IMR-90 (cell line): ENCODE data around the gene HIVEP3. TPM values are rescaled to one million over a fixed set of nuclear protein-coding genes. Genes with fewer than 3 reads are reported as not detected.

Source experiments
- ATAC-seq: fragments of 200-7000 bp; cut with Tn5 transposase; 2 replicates; pipeline ENCODE4 v1.9.1; 2020; ENCODE audit warnings: low read depth, mild to moderate bottlenecking, moderate library complexity
- BruUV-seq: library from RNA; stranded (reverse); fragments of 400-500 nt; replicated peaks from 2 replicates; lab custom pipeline; 2021; lab: Mats Ljungman, UMichigan
- CTCF ChIA-PET: fragments of 300-600 bp; formaldehyde crosslinking; extraction: SDS; loops from one replicate; lab custom pipeline; 2021; ENCODE audit warnings: antibody characterized with exemption; lab: Yijun Ruan, JAX
- POLR2A ChIA-PET: fragments of 300-600 bp; sonication (Branson Sonifier 250); formaldehyde crosslinking; loops from one replicate; lab custom pipeline; 2022; ENCODE audit warnings: antibody characterized with exemption; ENCODE audit not compliant: unreplicated experiment; lab: Charles Lee
- DNase-seq: peaks from one replicate; pipeline ENCODE4 v3.0.0; 2013
- H2AFZ ChIP-seq: replicated peaks from 2 replicates; pipeline ENCODE3; 2013; ENCODE audit warnings: low read length, mild to moderate bottlenecking; ENCODE audit not compliant: poor library complexity
- H2AK5ac ChIP-seq: 2 replicates; pipeline ENCODE4 v1.6.1; 2013; ENCODE audit warnings: low read depth, low read length, inconsistent platforms
- H2AK9ac ChIP-seq: replicated peaks from 2 replicates; pipeline ENCODE3; 2013; ENCODE audit warnings: mild to moderate bottlenecking, low read depth, low read length, moderate library complexity; ENCODE audit not compliant: poor library complexity
- H2BK120ac ChIP-seq: 2 replicates; pipeline ENCODE4 v1.6.1; 2013; ENCODE audit warnings: low read depth, low read length, inconsistent platforms
- H2BK15ac ChIP-seq: 3 replicates; pipeline ENCODE4 v1.6.1; 2013; ENCODE audit warnings: low read depth, low read length, inconsistent platforms
- H2BK20ac ChIP-seq: 2 replicates; pipeline ENCODE4 v1.6.1; 2013; ENCODE audit warnings: low read depth, mild to moderate bottlenecking, inconsistent platforms, low read length, moderate library complexity
- H2BK5ac ChIP-seq: 2 replicates; pipeline ENCODE4 v1.6.1; 2013; ENCODE audit warnings: mild to moderate bottlenecking, low read depth, low read length, inconsistent platforms; ENCODE audit not compliant: poor library complexity, severe bottlenecking
- H3K14ac ChIP-seq: replicated peaks from 2 replicates; pipeline ENCODE4 v1.6.1; 2013; ENCODE audit warnings: low read depth, low read length, inconsistent platforms
- H3K18ac ChIP-seq: 2 replicates; pipeline ENCODE4 v1.6.1; 2013; ENCODE audit warnings: low read depth, low read length, control low read depth
- H3K23ac ChIP-seq: 2 replicates; pipeline ENCODE4 v1.6.1; 2013; ENCODE audit warnings: low read depth, low read length, inconsistent platforms
- H3K27ac ChIP-seq: 2 replicates; pipeline ENCODE4 v1.5.1; 2013; ENCODE audit warnings: mild to moderate bottlenecking, control low read depth, low read length; ENCODE audit not compliant: insufficient read depth
- H3K27me3 ChIP-seq: 2 replicates; pipeline ENCODE4 v1.6.1; 2013; ENCODE audit warnings: low read length; ENCODE audit not compliant: control insufficient read depth, insufficient read depth
- H3K36me3 ChIP-seq: 2 replicates; pipeline ENCODE4 v1.6.1; 2013; ENCODE audit warnings: low read length, mixed read lengths; ENCODE audit not compliant: control insufficient read depth, insufficient read depth
- H3K4ac ChIP-seq: 2 replicates; pipeline ENCODE4 v1.6.1; 2013; ENCODE audit warnings: low read depth, low read length, inconsistent platforms
- H3K4me1 ChIP-seq: 2 replicates; pipeline ENCODE4 v1.6.1; 2013; ENCODE audit warnings: low read length, mixed read lengths; ENCODE audit not compliant: control insufficient read depth, insufficient read depth
- H3K4me2 ChIP-seq: 2 replicates; pipeline ENCODE4 v1.6.1; 2013; ENCODE audit warnings: low read depth, mild to moderate bottlenecking, control low read depth, low read length, moderate library complexity
- H3K4me3 ChIP-seq: 2 replicates; pipeline ENCODE4 v1.5.1; 2013; ENCODE audit warnings: low read depth, mild to moderate bottlenecking, control low read depth, low read length, moderate library complexity; ENCODE audit not compliant: insufficient read depth
- H3K56ac ChIP-seq: 2 replicates; pipeline ENCODE4 v1.6.1; 2013; ENCODE audit warnings: low read length, inconsistent platforms; ENCODE audit not compliant: insufficient read depth; ENCODE audit errors: extremely low read depth
- H3K79me1 ChIP-seq, 2 experiments: 2 replicates each; pipeline ENCODE4 v1.6.1; 2013; ENCODE audit warnings: low read length in 2 of 2, inconsistent platforms in 1 of 2, low read depth in 1 of 2
- H3K9ac ChIP-seq: 2 replicates; pipeline ENCODE4 v1.6.1; 2013; ENCODE audit warnings: low read depth, low read length, control low read depth
- H3K9me1 ChIP-seq: 2 replicates; pipeline ENCODE4 v1.6.1; 2013; ENCODE audit warnings: low read length, inconsistent platforms; ENCODE audit not compliant: insufficient read depth
- H3K9me3 ChIP-seq: 2 replicates; pipeline ENCODE4 v1.6.1; 2013; ENCODE audit warnings: low read length; ENCODE audit not compliant: control insufficient read depth, insufficient read depth
- H4K20me1 ChIP-seq: 2 replicates; pipeline ENCODE4 v1.6.1; 2013; ENCODE audit warnings: low read length, inconsistent platforms; ENCODE audit not compliant: insufficient read depth
- H4K5ac ChIP-seq: 2 replicates; pipeline ENCODE4 v1.6.1; 2013; ENCODE audit warnings: mild to moderate bottlenecking, low read depth, low read length, control low read depth
- H4K8ac ChIP-seq, 2 experiments: 2 replicates each; pipeline ENCODE4 v1.6.1; 2013; ENCODE audit warnings: low read depth in 2 of 2, low read length in 2 of 2, control low read depth in 1 of 2, inconsistent platforms in 1 of 2
- H4K91ac ChIP-seq: 2 replicates; pipeline ENCODE4 v1.6.1; 2013; ENCODE audit warnings: low read depth, low read length, inconsistent platforms; ENCODE audit not compliant: insufficient read depth
- BHLHE40 ChIP-seq: fragments of 150-350 bp; IDR thresholded peaks from 2 replicates; pipeline ENCODE4 v1.6.1; 2016; ENCODE audit warnings: mild to moderate bottlenecking, low read depth, low read length
- CEBPB ChIP-seq: IDR thresholded peaks from 2 replicates; pipeline ENCODE4 v1.6.1; 2012; ENCODE audit warnings: low read depth, low read length, improper control_type of control experiment
- CHD1 ChIP-seq: IDR thresholded peaks from 2 replicates; pipeline ENCODE4 v1.6.1; 2012; ENCODE audit warnings: low read depth, low read length, improper control_type of control experiment
- CTCF ChIP-seq: conservative IDR thresholded peaks from 2 replicates; pipeline ENCODE4 v1.5.1; 2012; ENCODE audit warnings: mild to moderate bottlenecking, low read depth, low read length, improper control_type of control experiment
- ELK1 ChIP-seq: fragments of 150-350 bp; IDR thresholded peaks from 2 replicates; pipeline ENCODE4 v1.6.1; 2016; ENCODE audit warnings: low read depth, mild to moderate bottlenecking, low read length, moderate library complexity, borderline replicate concordance
- FOS ChIP-seq: fragments of 150-350 bp; IDR thresholded peaks from 2 replicates; pipeline ENCODE4 v1.6.1; 2016; ENCODE audit warnings: low read depth, low read length
- MAZ ChIP-seq: IDR thresholded peaks from 2 replicates; pipeline ENCODE4 v1.6.1; 2012; ENCODE audit warnings: low read depth, mild to moderate bottlenecking, low read length, improper control_type of control experiment, moderate library complexity, borderline replicate concordance
- MXI1 ChIP-seq: IDR thresholded peaks from 2 replicates; pipeline ENCODE4 v1.6.1; 2012; ENCODE audit warnings: low read depth, mild to moderate bottlenecking, low read length, moderate library complexity, borderline replicate concordance
- POLR2A ChIP-seq: IDR thresholded peaks from 2 replicates; pipeline ENCODE4 v1.6.1; 2012; ENCODE audit warnings: mild to moderate bottlenecking, low read depth, low read length
- RAD21 ChIP-seq: IDR thresholded peaks from 2 replicates; pipeline ENCODE4 v1.6.1; 2012; ENCODE audit warnings: low read length, improper control_type of control experiment
- RFX5 ChIP-seq: IDR thresholded peaks from 2 replicates; pipeline ENCODE4 v1.8.0; 2012; ENCODE audit warnings: low read depth, mild to moderate bottlenecking, low read length, moderate library complexity
- SMC3 ChIP-seq: fragments of 150-350 bp; IDR thresholded peaks from 2 replicates; pipeline ENCODE4 v1.6.1; 2016; ENCODE audit warnings: low read depth, mild to moderate bottlenecking, antibody characterized with exemption, low read length, moderate library complexity
- USF2 ChIP-seq: fragments of 150-350 bp; IDR thresholded peaks from 2 replicates; pipeline ENCODE4 v1.6.1; 2017; ENCODE audit warnings: mild to moderate bottlenecking, antibody characterized with exemption, low read length, low read depth
- WGBS, 2 experiments: methylation state at CpG; one replicate each; pipeline versions ENCODE4 v1.1.5 to v1.1.7; 2013; ENCODE audit warnings: missing lambda C conversion rate in 2 of 2; ENCODE audit not compliant: insufficient read length in 1 of 2; ENCODE audit errors: extremely low coverage in 2 of 2; 5-methylcytosine and 5-hydroxymethylcytosine counted together
- dilution Hi-C: fragments of 300-500 bp; cut with HindIII; formaldehyde crosslinking; loops from one replicate; pipeline ENCODE4 v1.14.3; 2018; ENCODE audit warnings: low sequenced_read_pairs; ENCODE audit not compliant: unreplicated experiment
- in situ Hi-C: fragments of 300-500 bp; cut with MboI; formaldehyde crosslinking; loops from 3 replicates; pipeline ENCODE4 v1.14.3; 2019; ENCODE audit warnings: low sequenced_read_pairs, inconsistent platforms, mixed read lengths
- intact Hi-C: fragments of 100-400 bp; cut with micrococcal nuclease; formaldehyde crosslinking; loops from 2 replicates; pipeline ENCODE4 v1.10.0; 2022
- polyA plus RNA-seq, 3 experiments: library from polyadenylated mRNA; depleted of rRNA; stranded (reverse); fragments of >200 nt; gene quantifications; 2 replicates each; pipeline ENCODE4 v1.2.3, GENCODE V29; 2012; ENCODE audit warnings: low replicate concordance in 1 of 3
- total RNA-seq: library from RNA; depleted of rRNA; stranded (reverse); fragments of >200 nt; gene quantifications from 2 replicates; pipeline ENCODE4 v1.2.3, GENCODE V29; 2012

Gene HIVEP3
- total and polyA plus RNA-seq, 2 of the 4 experiments (the other 2 are of a cell fraction) = 1.4 to 4.0 TPM

DNA sequence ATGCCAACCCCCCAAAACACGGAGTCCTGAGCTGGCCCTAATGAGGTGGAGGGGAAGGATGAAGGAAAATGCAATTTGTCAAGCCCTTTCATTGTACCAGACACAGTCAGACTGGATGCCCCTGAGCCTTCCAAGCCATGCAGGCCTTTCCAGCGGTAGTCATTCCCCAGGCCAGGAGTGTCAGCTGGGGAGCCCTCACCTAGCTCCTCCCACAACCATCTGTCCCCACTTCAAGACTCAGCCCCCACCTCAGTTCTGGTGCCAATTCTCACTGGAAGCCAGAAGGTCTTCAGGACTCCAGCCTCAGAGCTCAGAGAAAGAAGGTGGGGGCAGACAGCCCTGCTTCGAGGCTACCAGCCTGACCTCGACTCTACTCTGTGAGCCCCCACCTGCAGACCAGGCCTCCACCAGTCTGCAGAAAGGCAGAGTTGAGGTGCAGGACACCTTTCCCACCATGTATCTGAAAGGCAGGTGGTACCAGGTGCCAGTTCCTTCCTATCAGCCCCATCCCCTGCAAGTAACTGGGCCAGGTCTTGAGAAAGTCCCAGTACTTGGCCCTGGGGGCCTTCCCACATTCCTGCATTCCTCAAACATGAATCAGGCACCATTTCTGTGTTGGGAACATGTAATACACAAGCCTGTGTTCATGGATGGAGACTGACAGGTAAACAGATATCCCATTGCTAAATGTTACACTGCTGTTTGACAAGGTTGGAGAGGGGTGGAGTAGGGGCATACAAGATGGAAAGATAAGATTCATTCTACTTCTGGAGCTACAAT lies 253.7 kb downstream of the HIVEP3 start:
- Histone ChIP-seq H3K27me3 (no peaks in the 10 kb centered on the region), H4K8ac (peak overlapping the region in 1 of 2 experiments; percentile 59; a peak in 2 of 4 replicates), H2BK120ac (peak overlapping the region; percentile 90), H3K9me1 (peaks cover 27% of the 10 kb centered on the region), H2BK20ac (peak overlapping the region; percentile 57; the same call in 1 of the 2 replicates), H3K18ac (peak overlapping the region; percentile 12; the same call in 1 of the 2 replicates), H3K79me1 (peaks cover 3 to 11% of the 10 kb centered on the region in 2 experiments), H3K36me3 (no peaks in the 10 kb centered on the region), H2AFZ (peak overlapping the region; percentile 27), H2BK5ac (peak overlapping the region; percentile 11), H4K20me1 (0 out of 2 replicates have a peak, but pooled peaks cover 4% of the 10 kb centered on the region), H3K4me2 (no peak overlapping the region), H3K4me3 (no peak overlapping the region), H3K23ac (no peak overlapping the region; the same call in 1 of the 2 replicates), H2AK9ac (peak overlapping the region; percentile 22), H2BK15ac (peak overlapping the region; percentile 86; the same call in 2 of the 3 replicates), H3K9me3 (no peaks in the 10 kb centered on the region), H3K56ac (no peak overlapping the region), H2AK5ac (peak overlapping the region; percentile 80), H4K5ac (no peak overlapping the region), H4K91ac (peak overlapping the region; percentile 71), H3K9ac (no peak overlapping the region), H3K14ac (peak overlapping the region; percentile 30; the same call in 1 of the 2 replicates), H3K27ac (no peak overlapping the region), H3K4me1 (peaks cover 26% of the 10 kb centered on the region), H3K4ac (peak overlapping the region; percentile 85)
- WGBS, 2 experiments = no CpG with 5 or more reads among the region's 4 CpGs
- ChIA-PET CTCF (interaction anchor here (1.6 kb wide), 1 partner anchor 11 kb away, joined by 5 read pairs; no protein-coding TSS in a partner anchor), POLR2A (no interaction called here)
- ATAC-seq (no peak), DNase-seq (peak; percentile 81)
- in situ Hi-C loops = loop anchor here (5.0 kb wide), 1 partner anchor 48 kb away; no protein-coding TSS in a partner anchor
- dilution Hi-C loops = no loop called here
- intact Hi-C loops = loop anchor here (5.0 kb wide), 1 partner anchor 43 kb away; no protein-coding TSS in a partner anchor
- no TSS peak for BruUV-seq
- TF ChIP-seq MAZ (peak; percentile 29; the same call in 1 of the 2 replicates), POLR2A (no peak), MXI1 (no peak), CTCF (no peak), FOS (0 out of 2 replicates have a peak, but pooled peaks have one; percentile 15), CHD1 (no peak), USF2 (no peak), CEBPB (no peak), RFX5 (no peak), BHLHE40 (no peak), SMC3 (no peak), RAD21 (no peak), ELK1 (no peak)
